ENCODE measurements around the gene SEC14L1.

Gene SEC14L1

DNA sequence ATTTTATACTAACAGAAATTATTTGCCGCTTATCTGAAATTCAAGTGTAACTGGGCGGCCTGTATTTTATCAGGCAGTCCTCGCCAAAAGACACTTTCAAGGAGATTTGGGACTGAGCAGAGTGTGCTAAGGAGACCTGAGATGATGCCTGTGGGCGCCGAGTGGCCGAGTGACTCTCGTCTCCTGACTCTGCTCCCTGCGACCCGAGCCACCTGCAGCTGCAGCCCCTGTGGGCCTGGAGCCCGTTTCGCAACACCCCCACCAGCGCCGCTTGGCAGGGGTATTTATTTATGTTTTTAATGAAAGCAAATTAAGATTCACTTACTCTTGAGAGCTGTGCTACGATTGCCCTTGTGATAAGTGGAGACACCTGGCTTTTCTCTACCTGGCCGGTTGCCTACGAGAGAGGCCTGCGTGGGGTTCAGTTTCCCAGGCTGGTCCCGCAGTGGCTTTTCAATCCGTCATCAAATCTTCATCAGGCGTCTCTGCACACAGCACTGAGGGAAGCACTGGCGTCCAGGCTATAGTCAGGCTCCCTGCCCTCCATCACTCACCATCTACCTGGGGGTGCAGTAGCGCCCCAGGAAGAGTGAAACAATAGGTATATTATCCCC is 124.0 kb downstream of the SEC14L1 start:
- no peak for DNase-seq (ENCODE audit: low read depth in 2 of 2)
- no peak overlapping the region for H3K4me3 ChIP-seq (replicated peaks in 1 of 2; ENCODE audit: low read depth in 2 of 2, low read length in 2 of 2)
- TF ChIP-seq, protein P1, sequence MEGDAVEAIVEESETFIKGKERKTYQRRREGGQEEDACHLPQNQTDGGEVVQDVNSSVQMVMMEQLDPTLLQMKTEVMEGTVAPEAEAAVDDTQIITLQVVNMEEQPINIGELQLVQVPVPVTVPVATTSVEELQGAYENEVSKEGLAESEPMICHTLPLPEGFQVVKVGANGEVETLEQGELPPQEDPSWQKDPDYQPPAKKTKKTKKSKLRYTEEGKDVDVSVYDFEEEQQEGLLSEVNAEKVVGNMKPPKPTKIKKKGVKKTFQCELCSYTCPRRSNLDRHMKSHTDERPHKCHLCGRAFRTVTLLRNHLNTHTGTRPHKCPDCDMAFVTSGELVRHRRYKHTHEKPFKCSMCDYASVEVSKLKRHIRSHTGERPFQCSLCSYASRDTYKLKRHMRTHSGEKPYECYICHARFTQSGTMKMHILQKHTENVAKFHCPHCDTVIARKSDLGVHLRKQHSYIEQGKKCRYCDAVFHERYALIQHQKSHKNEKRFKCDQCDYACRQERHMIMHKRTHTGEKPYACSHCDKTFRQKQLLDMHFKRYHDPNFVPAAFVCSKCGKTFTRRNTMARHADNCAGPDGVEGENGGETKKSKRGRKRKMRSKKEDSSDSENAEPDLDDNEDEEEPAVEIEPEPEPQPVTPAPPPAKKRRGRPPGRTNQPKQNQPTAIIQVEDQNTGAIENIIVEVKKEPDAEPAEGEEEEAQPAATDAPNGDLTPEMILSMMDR (IDR thresholded peaks at IDR 0.05; ENCODE audit: low read depth, low read length): no peak

DNA sequence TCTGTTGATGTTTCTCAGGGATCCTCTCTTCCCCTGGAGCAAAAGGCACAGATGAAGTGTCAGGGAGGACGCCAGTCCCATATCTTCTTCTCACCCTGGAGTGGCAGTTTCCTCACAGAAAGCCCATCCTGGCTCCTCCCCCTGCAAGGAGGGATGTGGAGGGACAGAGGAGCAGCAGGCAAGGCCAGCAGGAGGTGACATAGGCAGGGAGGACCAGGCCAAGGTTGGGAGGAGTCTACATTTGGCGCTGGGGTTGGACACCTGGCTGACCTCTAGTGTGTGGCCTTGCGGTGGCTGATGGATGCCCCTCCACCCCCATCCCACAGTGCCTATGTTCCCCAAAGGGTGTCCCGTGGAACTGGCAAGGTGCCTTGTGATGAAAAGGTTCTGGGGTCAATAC is 125.4 kb downstream of the SEC14L1 start:
- H3K4me3 ChIP-seq (replicated peaks in 1 of 2; ENCODE audit: low read depth in 2 of 2, low read length in 2 of 2): no peak overlapping the region
- TF ChIP-seq, protein P1 (IDR thresholded peaks at IDR 0.05; ENCODE audit: low read depth, low read length): no peak
- DNase-seq (ENCODE audit: low read depth in 2 of 2): no peak

Measured in cardiac fibroblast (primary cell).